Neural crest cell (in vitro differentiated cells): Measurements from ENCODE around the gene RAP1GAP2. TPM values are rescaled to one million over a fixed set of nuclear protein-coding genes. Genes with fewer than 3 reads are reported as not detected.
"Not testable (repeated sequence)": the region's sequence is repeated elsewhere in the genome, so short reads cannot be mapped to it uniquely, and the experiment has no call there.

Source experiments
- DNase-seq: peaks from one replicate; pipeline ENCODE4 v3.0.0; 2021; ENCODE audit warnings: low read depth, mixed read lengths, low spot score
- H3K27ac Mint-ChIP-seq: one replicate; pipeline ENCODE4 v1.8.0; 2021; ENCODE audit warnings: mild to moderate bottlenecking, mixed read lengths; ENCODE audit not compliant: unreplicated experiment
- H3K27me3 Mint-ChIP-seq: 2 replicates; pipeline ENCODE4 v1.8.0; 2021; ENCODE audit warnings: low read depth, mild to moderate bottlenecking, mixed read lengths
- H3K36me3 Mint-ChIP-seq: 2 replicates; pipeline ENCODE4 v1.8.0; 2021; ENCODE audit warnings: low read depth, mild to moderate bottlenecking, mixed read lengths
- H3K4me1 Mint-ChIP-seq: 2 replicates; pipeline ENCODE4 v1.8.0; 2021; ENCODE audit warnings: mixed read lengths
- H3K4me3 Mint-ChIP-seq: one replicate; pipeline ENCODE4 v1.8.0; 2021; ENCODE audit warnings: mild to moderate bottlenecking, mixed read lengths
- H3K9me3 Mint-ChIP-seq: 2 replicates; pipeline ENCODE4 v1.8.0; 2021; ENCODE audit warnings: mixed read lengths
- total RNA-seq: library from RNA; stranded (reverse); gene quantifications from 2 replicates; pipeline ENCODE4 v1.2.1, GENCODE V29; 2021
- TF ChIP-seq, protein P1 (sequence below): fragments of 200-600 bp; sonication (generic); conservative IDR thresholded peaks from 2 replicates; pipeline ENCODE4 v1.5.0; 2021; ENCODE audit warnings: antibody characterized with exemption, mild to moderate bottlenecking

The RAP1GAP2 gene
- total RNA-seq, 1 donor from 2014 or later, result 1.0 TPM

GRCh38 chr17:2994441-2994840, 198.2 kb downstream of the RAP1GAP2 start:
- no peak overlapping the region for H3K27ac Mint-ChIP-seq
- no peaks in the 10 kb centered on the region for H3K27me3 Mint-ChIP-seq
- no peak for DNase-seq
- TF ChIP-seq, protein P1, sequence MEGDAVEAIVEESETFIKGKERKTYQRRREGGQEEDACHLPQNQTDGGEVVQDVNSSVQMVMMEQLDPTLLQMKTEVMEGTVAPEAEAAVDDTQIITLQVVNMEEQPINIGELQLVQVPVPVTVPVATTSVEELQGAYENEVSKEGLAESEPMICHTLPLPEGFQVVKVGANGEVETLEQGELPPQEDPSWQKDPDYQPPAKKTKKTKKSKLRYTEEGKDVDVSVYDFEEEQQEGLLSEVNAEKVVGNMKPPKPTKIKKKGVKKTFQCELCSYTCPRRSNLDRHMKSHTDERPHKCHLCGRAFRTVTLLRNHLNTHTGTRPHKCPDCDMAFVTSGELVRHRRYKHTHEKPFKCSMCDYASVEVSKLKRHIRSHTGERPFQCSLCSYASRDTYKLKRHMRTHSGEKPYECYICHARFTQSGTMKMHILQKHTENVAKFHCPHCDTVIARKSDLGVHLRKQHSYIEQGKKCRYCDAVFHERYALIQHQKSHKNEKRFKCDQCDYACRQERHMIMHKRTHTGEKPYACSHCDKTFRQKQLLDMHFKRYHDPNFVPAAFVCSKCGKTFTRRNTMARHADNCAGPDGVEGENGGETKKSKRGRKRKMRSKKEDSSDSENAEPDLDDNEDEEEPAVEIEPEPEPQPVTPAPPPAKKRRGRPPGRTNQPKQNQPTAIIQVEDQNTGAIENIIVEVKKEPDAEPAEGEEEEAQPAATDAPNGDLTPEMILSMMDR, result no peak
- H3K36me3 Mint-ChIP-seq, result no peaks in the 10 kb centered on the region
- H3K4me1 Mint-ChIP-seq, result no peaks in the 10 kb centered on the region
- no peaks in the 10 kb centered on the region for H3K9me3 Mint-ChIP-seq
- no peak overlapping the region for H3K4me3 Mint-ChIP-seq

DNA sequence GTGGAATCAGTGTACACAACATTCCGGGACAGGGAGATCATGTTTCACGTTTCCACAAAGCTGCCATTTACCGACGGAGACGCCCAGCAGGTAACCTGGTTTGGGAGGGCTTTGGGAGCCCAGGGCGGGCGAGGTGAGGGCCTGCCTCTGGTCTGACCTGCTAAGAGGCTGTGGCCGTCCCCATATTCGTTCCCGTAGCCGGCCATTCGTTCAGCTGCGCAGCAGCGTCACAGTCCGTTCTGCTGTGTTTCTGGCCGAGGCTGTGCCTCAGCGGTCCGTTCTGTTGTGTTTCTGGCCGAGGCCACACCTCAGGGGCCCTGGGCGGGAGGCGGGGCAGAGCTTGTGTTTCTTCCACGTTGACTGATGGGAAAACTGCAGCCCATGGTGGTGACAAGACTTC, 199.1 kb downstream of the RAP1GAP2 start:
- Mint-ChIP-seq H3K4me1 (no peaks in the 10 kb centered on the region), H3K27ac (no peak overlapping the region), H3K9me3 (no peaks in the 10 kb centered on the region), H3K36me3 (no peaks in the 10 kb centered on the region), H3K27me3 (no peaks in the 10 kb centered on the region), H3K4me3 (no peak overlapping the region)
- TF ChIP-seq, protein P1, result no peak
- DNase-seq, result no peak

DNA sequence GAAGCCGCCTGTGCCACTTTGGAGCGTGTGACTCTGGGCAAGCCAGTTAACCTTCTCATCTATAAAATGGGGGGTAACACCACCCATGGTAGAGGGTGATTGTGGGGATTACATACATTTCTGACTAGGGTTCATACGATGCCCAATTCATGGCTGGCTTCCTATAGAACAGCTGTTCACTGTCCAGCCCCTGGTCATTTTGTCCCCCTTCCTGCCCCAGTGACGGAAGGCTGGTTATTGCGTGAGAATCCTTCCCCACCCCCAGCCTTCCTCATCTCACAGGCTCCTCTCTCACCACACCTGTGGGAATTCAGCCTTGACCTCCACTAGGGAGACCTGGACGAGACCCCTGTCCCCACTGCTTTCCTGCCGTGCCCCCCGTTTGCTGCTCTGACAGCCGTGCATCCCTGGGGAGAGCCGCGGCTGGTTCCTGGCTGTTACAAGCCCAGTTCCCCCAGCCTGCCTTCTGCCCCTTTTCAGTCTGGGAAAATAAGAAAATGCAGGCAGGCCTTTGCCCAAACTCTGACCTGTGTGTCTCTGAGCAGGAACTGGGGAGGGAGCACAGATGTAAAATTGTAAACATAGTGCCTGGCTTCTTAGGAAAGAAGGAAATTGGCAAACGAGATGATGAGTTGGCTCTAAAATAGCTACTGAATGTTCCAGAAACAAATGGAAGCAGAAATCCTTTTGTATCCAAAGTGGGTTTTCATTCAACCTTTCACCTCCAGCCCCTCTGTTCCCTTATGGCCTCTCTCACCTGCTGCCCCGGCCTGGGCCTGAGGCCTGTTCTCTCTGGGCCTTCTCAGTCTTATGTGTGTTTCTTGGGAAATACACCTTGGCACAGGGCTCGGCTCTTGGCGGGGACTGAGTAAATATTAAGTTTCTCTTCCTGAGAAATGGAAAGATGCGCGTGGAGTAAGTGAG, 199.9 kb downstream of the RAP1GAP2 start:
- Mint-ChIP-seq H3K27ac (no peak overlapping the region), H3K9me3 (no peaks in the 10 kb centered on the region), H3K27me3 (no peaks in the 10 kb centered on the region), H3K4me1 (no peaks in the 10 kb centered on the region), H3K36me3 (no peaks in the 10 kb centered on the region), H3K4me3 (no peak overlapping the region)
- TF ChIP-seq, protein P1, result no peak
- no peak for DNase-seq

DNA sequence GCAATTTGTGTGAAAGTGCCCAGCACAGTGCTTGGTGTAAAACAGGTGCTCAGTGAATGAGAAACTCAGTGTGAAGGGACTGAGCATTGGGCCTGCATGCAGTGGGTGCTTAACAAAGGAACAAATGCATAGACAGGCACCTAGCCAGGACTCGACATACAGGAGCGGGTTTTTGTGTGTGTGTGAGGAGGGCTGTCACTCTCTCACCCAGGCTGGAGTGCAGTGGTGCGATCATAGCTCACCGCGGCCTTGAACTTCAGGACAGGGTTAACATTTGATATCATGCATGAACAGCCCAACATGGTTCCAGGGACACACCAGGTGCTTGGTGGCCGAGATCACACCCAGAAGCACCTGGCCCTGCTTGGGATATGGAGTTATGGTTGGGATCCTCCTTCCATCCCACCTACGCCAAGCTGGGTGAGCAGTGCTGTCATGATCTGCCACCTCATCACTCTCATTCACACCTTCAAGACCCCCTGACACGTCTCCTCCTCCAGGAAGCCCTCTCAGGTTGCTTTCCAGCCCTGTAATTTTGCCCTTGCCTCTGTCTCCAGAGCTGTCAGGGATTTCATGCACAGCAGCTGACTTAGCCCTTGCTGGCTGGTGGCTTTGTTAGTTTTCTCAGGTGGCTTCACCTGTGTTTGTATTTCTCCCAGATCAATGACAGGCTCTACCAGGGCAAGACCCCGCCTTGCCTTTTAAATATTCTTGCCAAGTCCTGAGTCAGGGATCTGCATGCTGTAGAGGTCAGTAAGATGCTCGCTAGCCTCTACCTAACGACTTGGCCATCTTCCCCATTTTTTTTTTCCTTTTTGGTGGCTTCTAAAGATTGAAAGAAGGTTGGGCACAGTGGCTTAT, 200.8 kb downstream of the RAP1GAP2 start:
- Mint-ChIP-seq H3K4me1 (no peaks in the 10 kb centered on the region), H3K9me3 (no peaks in the 10 kb centered on the region), H3K36me3 (no peaks in the 10 kb centered on the region), H3K27ac (no peak overlapping the region), H3K27me3 (no peaks in the 10 kb centered on the region), H3K4me3 (no peak overlapping the region)
- DNase-seq, result no peak
- TF ChIP-seq, protein P1, result no peak

GRCh38 chr17:2998469-2998901, 202.2 kb downstream of the RAP1GAP2 start:
- H3K9me3 Mint-ChIP-seq, H3K27ac Mint-ChIP-seq: not testable (repeated sequence)

More at GRCh38 chr17:2998469-2998901, 202.2 kb downstream of the RAP1GAP2 start:
- not testable (repeated sequence) for H3K4me1 Mint-ChIP-seq, H3K4me3 Mint-ChIP-seq, H3K36me3 Mint-ChIP-seq, DNase-seq, H3K27me3 Mint-ChIP-seq
